K562 (cell line): ENCODE measurements around the gene CIART. TPM values are rescaled to one million over a fixed set of nuclear protein-coding genes. Genes with fewer than 3 reads are reported as not detected.

Source experiments
- ATAC-seq: fragments of 200-7000 bp; cut with Tn5 transposase; 3 replicates; pipeline ENCODE4 v1.9.1; 2020; ENCODE audit warnings: moderate library complexity
- BruUV-seq: library from RNA; stranded (reverse); fragments of 400-500 nt; replicated peaks from 2 replicates; lab custom pipeline; 2021; lab: Mats Ljungman, UMichigan
- CTCF ChIA-PET: fragments of 300-600 bp; formaldehyde crosslinking; extraction: SDS; loops from one replicate; lab custom pipeline; 2021; ENCODE audit warnings: low intra/inter-chr PET ratio; lab: Yijun Ruan, JAX
- POLR2A ChIA-PET: fragments of 300-600, 350-650 bp; sonication (Branson Sonifier 250); formaldehyde crosslinking; extraction: SDS; loops from one replicate; lab custom pipeline; 2021; ENCODE audit warnings: antibody characterized with exemption, inconsistent platforms; lab: Yijun Ruan, JAX
- DNase-seq, 4 experiments: peaks; one replicate each; pipeline versions ENCODE4 v3.0.0 to v3.0.0-alpha.2; 2011 to 2018; ENCODE audit warnings: low spot score in 3 of 4, mixed read lengths in 3 of 4; ENCODE audit errors: extremely low read depth in 1 of 4
- FAIRE-seq: peaks from 2 replicates; lab custom pipeline; 2011; peaks lifted over from hg19 to GRCh38; lab: Jason Lieb, UNC
- H2AFZ ChIP-seq: 2 replicates; pipeline ENCODE4 v1.6.0; 2011; ENCODE audit warnings: low read depth, low read length, control low read depth, inconsistent platforms
- H3K27ac ChIP-seq: fragments of 200-600 bp; 3 replicates; pipeline ENCODE4 v1.8.0; 2011; ENCODE audit warnings: low read depth, mild to moderate bottlenecking, control low read depth, inconsistent platforms, low read length, moderate library complexity, mixed read lengths; ENCODE audit errors: extremely low read depth
- H3K27me3 ChIP-seq, 2 experiments: fragments of 300-600 bp in 1 of 2; 2 replicates in 1 of 2; 3 replicates in 1 of 2; pipeline versions ENCODE4 v1.6.0 to v1.8.0; 2011; ENCODE audit warnings: inconsistent platforms in 2 of 2, low read length in 2 of 2, mild to moderate bottlenecking in 1 of 2, mixed read lengths in 1 of 2, moderate library complexity in 1 of 2; ENCODE audit not compliant: control insufficient read depth in 2 of 2, insufficient read depth in 2 of 2
- H3K36me3 ChIP-seq: fragments of 300-600 bp; 3 replicates; pipeline ENCODE4 v1.8.0; 2011; ENCODE audit warnings: mild to moderate bottlenecking, low read length, inconsistent platforms; ENCODE audit not compliant: control insufficient read depth, insufficient read depth
- H3K4me1 ChIP-seq, 2 experiments: fragments of 200-600 bp in 1 of 2; replicated peaks in 1 of 2; 2 replicates in 1 of 2; 3 replicates in 1 of 2; pipeline versions ENCODE4 v1.5.1 to v1.8.0; 2011; ENCODE audit warnings: inconsistent platforms in 2 of 2, low read length in 2 of 2, mild to moderate bottlenecking in 1 of 2, mixed read lengths in 1 of 2, moderate library complexity in 1 of 2; ENCODE audit not compliant: control insufficient read depth in 2 of 2, insufficient read depth in 2 of 2
- H3K4me2 ChIP-seq: 2 replicates; pipeline ENCODE4 v1.6.1; 2011; ENCODE audit warnings: low read length, control low read depth, inconsistent platforms, mixed read lengths; ENCODE audit not compliant: insufficient read depth
- H3K4me3 ChIP-seq: fragments of 200-600 bp; sonication (generic), shearing (Covaris generic); 2 replicates; pipeline ENCODE4 v1.5.1; 2016; ENCODE audit warnings: control low read depth, inconsistent platforms
- H3K79me2 ChIP-seq: fragments of 200-600 bp; 3 replicates; pipeline ENCODE4 v1.8.0; 2011; ENCODE audit warnings: low read length, inconsistent platforms; ENCODE audit not compliant: control insufficient read depth, insufficient read depth
- H3K9ac ChIP-seq, 2 experiments: 2 replicates each; pipeline versions ENCODE4 v1.6.0 to v1.6.1; 2011; ENCODE audit warnings: low read depth in 2 of 2, low read length in 2 of 2, control low read depth in 1 of 2, inconsistent platforms in 1 of 2, mild to moderate bottlenecking in 1 of 2, mixed read lengths in 1 of 2; ENCODE audit not compliant: insufficient read depth in 1 of 2
- H3K9me1 ChIP-seq: one replicate; pipeline ENCODE4 v1.6.0; 2011; ENCODE audit warnings: inconsistent platforms, mild to moderate bottlenecking, low read length, moderate library complexity; ENCODE audit not compliant: control insufficient read depth, insufficient read depth
- H3K9me3 ChIP-seq: replicated peaks from 2 replicates; pipeline ENCODE4 v1.5.1; 2011; ENCODE audit warnings: low read depth, low read length, inconsistent platforms; ENCODE audit not compliant: control insufficient read depth, insufficient read depth
- H4K20me1 ChIP-seq: replicated peaks from 2 replicates; pipeline ENCODE4 v1.6.1; 2011; ENCODE audit warnings: low read length, inconsistent platforms, mixed read lengths; ENCODE audit not compliant: control insufficient read depth, insufficient read depth
- AFF4 ChIP-seq: sonication (generic); formaldehyde crosslinking; IDR thresholded peaks from 2 replicates; pipeline ENCODE4 v1.8.0; 2023; ENCODE audit warnings: mild to moderate bottlenecking, missing genetic modification reagents
- CREBBP ChIP-seq: IDR thresholded peaks from one replicate; pipeline ENCODE4 v1.6.1; 2012; ENCODE audit warnings: low read depth, mild to moderate bottlenecking, control low read depth, inconsistent platforms, low read length
- FOXA1 ChIP-seq: fragments of 450-650 bp; IDR thresholded peaks from 2 replicates; pipeline ENCODE4 v1.6.1; 2016; ENCODE audit warnings: mild to moderate bottlenecking, borderline replicate concordance
- FOXJ3 ChIP-seq: sonication (generic); formaldehyde crosslinking; IDR thresholded peaks from 2 replicates; pipeline ENCODE4 v1.4.0; 2020; ENCODE audit warnings: mild to moderate bottlenecking, missing genetic modification reagents
- FOXK1 ChIP-seq: sonication (generic); formaldehyde crosslinking; IDR thresholded peaks from 2 replicates; pipeline ENCODE4 v1.8.0; 2022; ENCODE audit warnings: missing genetic modification reagents, mild to moderate bottlenecking, borderline replicate concordance
- FOXK2 ChIP-seq, 2 experiments: fragments of 450-650 bp; IDR thresholded peaks in 1 of 2; conservative IDR thresholded peaks in 1 of 2; 2 replicates each; pipeline ENCODE4 v1.6.1; 2016; ENCODE audit warnings: low read depth in 2 of 2, mild to moderate bottlenecking in 1 of 2
- GABPB1 ChIP-seq: sonication (generic); formaldehyde crosslinking; IDR thresholded peaks from 2 replicates; pipeline ENCODE4 v1.8.0; 2022; ENCODE audit warnings: mild to moderate bottlenecking, missing genetic modification reagents
- HBP1 ChIP-seq: fragments of 450-650 bp; formaldehyde crosslinking; IDR thresholded peaks from 2 replicates; pipeline ENCODE4 v1.4.0; 2022; ENCODE audit warnings: missing genetic modification characterization
- MAX ChIP-seq: sonication (generic); formaldehyde crosslinking; IDR thresholded peaks from 2 replicates; pipeline ENCODE4 v1.9.0; 2022; ENCODE audit warnings: mild to moderate bottlenecking, missing genetic modification reagents
- PHB ChIP-seq: fragments of 250-450 bp; sonication (Bioruptor Pico); IDR thresholded peaks from 2 replicates; pipeline ENCODE4 v1.5.0; 2021
- SREBF1 ChIP-seq: fragments of 150-350 bp; IDR thresholded peaks from 2 replicates; pipeline ENCODE4 v1.6.1; 2014; ENCODE audit warnings: antibody characterized with exemption, low read depth, low read length, borderline replicate concordance
- ZNF280A ChIP-seq: fragments of 450-650 bp; IDR thresholded peaks from 2 replicates; pipeline ENCODE4 v1.6.1; 2018; ENCODE audit warnings: mild to moderate bottlenecking, low read depth; ENCODE audit not compliant: partially characterized antibody
- ZNF512 ChIP-seq: IDR thresholded peaks from 2 replicates; pipeline ENCODE4 v1.6.1; 2016; ENCODE audit warnings: missing genetic modification characterization, missing compliant biosample characterization
- WGBS: fragments of 100-300 bp; shearing (Covaris generic); methylation state at CpG from one replicate; pipeline ENCODE4 v1.1.6; 2016; ENCODE audit warnings: low coverage, mixed read lengths; ENCODE audit not compliant: insufficient coverage; ENCODE audit errors: missing lambda C conversion rate; 5-methylcytosine and 5-hydroxymethylcytosine counted together
- in situ Hi-C: fragments of 300-500 bp; cut with MboI; formaldehyde crosslinking; loops from 4 replicates; pipeline ENCODE4 v1.15.0; 2018; ENCODE audit warnings: inconsistent platforms, mixed read lengths
- intact Hi-C: fragments of 100-400 bp; cut with micrococcal nuclease; formaldehyde crosslinking; loops from 2 replicates; pipeline ENCODE4 v1.14.2; 2022
- polyA plus RNA-seq, 8 experiments: library from polyadenylated mRNA; depleted of rRNA in 4 of 8; stranded (reverse) in 5 of 8; unstranded in 3 of 8; fragments of >200 nt; fragmentation: Nextera tagmentation in 2 of 8; fragmentation: Illumina TruSeq in 1 of 8; extraction: Ambion mirVana in 2 of 8; extraction: Trizol in 1 of 8; gene quantifications; 2 replicates each; pipeline versions ENCODE4 v1.2.1 to v1.2.3, GENCODE V29; 2011 to 2014; ENCODE audit warnings: inconsistent platforms in 1 of 8, missing spikeins in 1 of 8
- total RNA-seq, 7 experiments: library from RNA; depleted of rRNA in 6 of 7; stranded (reverse); fragments of >200 nt in 6 of 7; fragmentation: Illumina TruSeq in 2 of 7; extraction: Trizol in 2 of 7; gene quantifications; 2 replicates each; pipeline versions ENCODE4 v1.2.1 to v1.2.3, GENCODE V29; 2011 to 2021; ENCODE audit warnings: low replicate concordance in 1 of 7

The CIART gene
- total and polyA plus RNA-seq, 9 of the 15 experiments (the other 6 are each of a cell fraction or from before 2014, with no cell fraction given) = 0.07 to 0.35 (median 0.19) TPM; not detected in 2

- H3K4me2 ChIP-seq = peak overlapping the region; percentile 96
- no peaks in the 10 kb centered on the region for H3K27me3 ChIP-seq
- ATAC-seq = peak; percentile 13
- peaks cover 5% of the 10 kb centered on the region in 2 experiments; a peak in 2 of 5 replicates for H3K4me1 ChIP-seq
- intact Hi-C loops (loop anchor here (5.0 kb wide), 1 partner anchor 64 kb away; the partner anchor contains the start of gene CA14), in situ Hi-C loops (no loop called here)
- BruUV-seq = TSS peak; percentile 87
- H4K20me1 ChIP-seq = no peaks in the 10 kb centered on the region
- no peak for FAIRE-seq
- H3K9me3 ChIP-seq = peaks cover 4% of the 10 kb centered on the region
- peak overlapping the region; percentile 92 for H3K4me3 ChIP-seq
- ChIA-PET POLR2A (interaction anchor here (0.6 to 1.0 kb wide), 2 partner anchors 8 to 49 kb away, joined by 3 read pairs; no protein-coding TSS in a partner anchor), CTCF (interaction anchor here (0.7 kb wide), 1 partner anchor 66 kb away, joined by 3 read pairs; no protein-coding TSS in a partner anchor)
- no peak for DNase-seq
- H3K27ac ChIP-seq = peak overlapping the region; percentile 91
- peak overlapping the region; percentile 91 to 93 for H3K9ac ChIP-seq
- H2AFZ ChIP-seq = peak overlapping the region; percentile 96
- WGBS = 1% methylated on average over 9 of the region's 9 CpGs
- no peaks in the 10 kb centered on the region for H3K9me1 ChIP-seq
- H3K79me2 ChIP-seq = peaks cover 39% of the 10 kb centered on the region
- peaks cover 37% of the 10 kb centered on the region for H3K36me3 ChIP-seq
- TF ChIP-seq ZNF280A (peak; percentile 36), MAX (CRISPR knock-in tag) (no peak), FOXK2 (conservative IDR thresholded peaks at IDR 0.05 in 1 of 2, IDR thresholded peaks at IDR 0.05 in 1 of 2; ENCODE audit: low read depth in 2 of 2) (no peak), FOXA1 (no peak), GABPB1 (no peak), PHB (CRISPR knock-in tag) (0 out of 2 replicates have a peak, but pooled peaks have one; percentile 44), SREBF1 (no peak), FOXJ3 (CRISPR knock-in tag) (no peak), HBP1 (CRISPR knock-in tag) (peak; percentile 59; the same call in 1 of the 2 replicates), ZNF512 (tag) (peak; percentile 35; the same call in 1 of the 2 replicates), AFF4 (CRISPR knock-in tag) (0 out of 2 replicates have a peak, but pooled peaks have one; percentile 43), CREBBP (no peak), FOXK1 (CRISPR knock-in tag) (0 out of 2 replicates have a peak, but pooled peaks have one; percentile 15)
Measured at GRCh38 chr1:150321826-150322166, 39.4 kb downstream of the CIART start.
